ENCODE results near the gene CHMP2B.

CHMP2B gene

DNA sequence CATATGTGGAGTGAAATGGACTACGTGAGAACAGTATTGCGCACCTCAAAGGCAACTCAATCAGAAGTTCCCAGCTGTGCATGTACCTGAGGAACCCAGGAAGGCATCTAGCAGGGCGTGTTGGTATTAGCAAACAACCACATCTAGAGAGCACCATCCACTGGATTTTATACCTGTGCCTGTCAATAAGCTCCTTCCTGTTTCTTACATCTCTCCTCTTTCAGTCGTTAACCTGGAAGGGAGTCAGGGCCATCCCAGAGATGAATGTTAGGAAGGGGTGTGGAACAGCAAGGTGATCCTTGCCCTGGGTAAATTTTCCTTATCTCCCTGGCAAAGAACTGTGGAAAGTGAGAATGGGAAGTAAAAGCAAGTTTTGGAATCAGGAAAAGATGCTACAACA lies 29.6 kb upstream of the CHMP2B start:
- no peaks in the 10 kb centered on the region for H3K4me1 ChIP-seq (ENCODE audit: low read length)
- H3K36me3 ChIP-seq (replicated peaks; ENCODE audit: low read depth, low read length): no peaks in the 10 kb centered on the region
- no peak for TF ChIP-seq EZH2phosphoT487 (IDR thresholded peaks at IDR 0.05; ENCODE audit: low read depth)
- TF ChIP-seq, protein P1, sequence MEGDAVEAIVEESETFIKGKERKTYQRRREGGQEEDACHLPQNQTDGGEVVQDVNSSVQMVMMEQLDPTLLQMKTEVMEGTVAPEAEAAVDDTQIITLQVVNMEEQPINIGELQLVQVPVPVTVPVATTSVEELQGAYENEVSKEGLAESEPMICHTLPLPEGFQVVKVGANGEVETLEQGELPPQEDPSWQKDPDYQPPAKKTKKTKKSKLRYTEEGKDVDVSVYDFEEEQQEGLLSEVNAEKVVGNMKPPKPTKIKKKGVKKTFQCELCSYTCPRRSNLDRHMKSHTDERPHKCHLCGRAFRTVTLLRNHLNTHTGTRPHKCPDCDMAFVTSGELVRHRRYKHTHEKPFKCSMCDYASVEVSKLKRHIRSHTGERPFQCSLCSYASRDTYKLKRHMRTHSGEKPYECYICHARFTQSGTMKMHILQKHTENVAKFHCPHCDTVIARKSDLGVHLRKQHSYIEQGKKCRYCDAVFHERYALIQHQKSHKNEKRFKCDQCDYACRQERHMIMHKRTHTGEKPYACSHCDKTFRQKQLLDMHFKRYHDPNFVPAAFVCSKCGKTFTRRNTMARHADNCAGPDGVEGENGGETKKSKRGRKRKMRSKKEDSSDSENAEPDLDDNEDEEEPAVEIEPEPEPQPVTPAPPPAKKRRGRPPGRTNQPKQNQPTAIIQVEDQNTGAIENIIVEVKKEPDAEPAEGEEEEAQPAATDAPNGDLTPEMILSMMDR (IDR thresholded peaks at IDR 0.05; ENCODE audit: low read depth, low read length): no peak
- H2AFZ ChIP-seq (ENCODE audit: low read depth, low read length): no peak overlapping the region
- no peak overlapping the region for H3K4me3 ChIP-seq (ENCODE audit: low read length)
- no peak overlapping the region for H3K27ac ChIP-seq (ENCODE audit: low read length)
- no peak overlapping the region for H3K9ac ChIP-seq (ENCODE audit: low read length)
- no peaks in the 10 kb centered on the region for H4K20me1 ChIP-seq (ENCODE audit: insufficient read depth, low read length)
- no peaks in the 10 kb centered on the region; the same call in 1 of the 2 replicates for H3K9me3 ChIP-seq (ENCODE audit: insufficient read depth, low read length)
- no peak overlapping the region for H3K4me2 ChIP-seq (ENCODE audit: low read length)
- no peaks in the 10 kb centered on the region for H3K27me3 ChIP-seq (ENCODE audit: low read depth, low read length)
- no peaks in the 10 kb centered on the region for H3K79me2 ChIP-seq (ENCODE audit: low read length)

GRCh38 chr3:87198774-87199173 lies 28.3 kb upstream of the CHMP2B start:
- TF ChIP-seq EZH2phosphoT487 (IDR thresholded peaks at IDR 0.05; ENCODE audit: low read depth): no peak
- TF ChIP-seq, protein P1 (IDR thresholded peaks at IDR 0.05; ENCODE audit: low read depth, low read length): no peak
- no peak overlapping the region for H3K4me2 ChIP-seq (ENCODE audit: low read length)
- no peak overlapping the region for H2AFZ ChIP-seq (ENCODE audit: low read depth, low read length)

DNA sequence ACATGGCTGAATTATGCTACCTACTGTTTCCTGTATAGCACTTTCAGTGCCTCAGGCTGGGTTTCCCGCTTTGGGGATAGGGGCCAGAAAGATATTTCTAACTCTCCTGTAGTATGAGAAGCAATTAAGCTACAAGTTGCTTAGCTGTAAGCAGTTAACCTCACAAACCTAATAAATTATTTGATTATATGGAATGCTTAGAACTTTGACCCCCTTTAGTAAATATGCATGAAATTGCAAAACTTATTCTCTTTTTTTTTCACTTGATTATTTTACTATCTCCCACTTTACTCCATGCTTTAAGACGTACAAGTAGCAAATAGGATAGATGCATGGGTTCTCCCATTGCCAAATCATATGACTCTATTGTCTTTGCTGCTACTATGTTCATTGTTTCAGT lies 27.5 kb upstream of the CHMP2B start:
- Histone ChIP-seq H3K27ac (ENCODE audit: low read length) (no peak overlapping the region), H2AFZ (ENCODE audit: low read depth, low read length) (no peak overlapping the region), H3K4me2 (ENCODE audit: low read length) (no peak overlapping the region), H3K4me3 (ENCODE audit: low read length) (no peak overlapping the region), H3K4me1 (ENCODE audit: low read length) (no peaks in the 10 kb centered on the region), H3K9ac (ENCODE audit: low read length) (no peak overlapping the region), H3K27me3 (ENCODE audit: low read depth, low read length) (no peaks in the 10 kb centered on the region), H3K9me3 (ENCODE audit: insufficient read depth, low read length) (no peaks in the 10 kb centered on the region; the same call in 1 of the 2 replicates), H3K79me2 (ENCODE audit: low read length) (no peaks in the 10 kb centered on the region), H3K36me3 (replicated peaks; ENCODE audit: low read depth, low read length) (no peaks in the 10 kb centered on the region), H4K20me1 (ENCODE audit: insufficient read depth, low read length) (no peaks in the 10 kb centered on the region)
- TF ChIP-seq EZH2phosphoT487 (IDR thresholded peaks at IDR 0.05; ENCODE audit: low read depth): no peak
- TF ChIP-seq, protein P1 (IDR thresholded peaks at IDR 0.05; ENCODE audit: low read depth, low read length): no peak

More at GRCh38 chr3:87198774-87199173, 28.3 kb upstream of the CHMP2B start:
- Histone ChIP-seq H3K27me3 (ENCODE audit: low read depth, low read length) (no peaks in the 10 kb centered on the region), H3K79me2 (ENCODE audit: low read length) (no peaks in the 10 kb centered on the region), H3K9ac (ENCODE audit: low read length) (no peak overlapping the region), H3K9me3 (ENCODE audit: insufficient read depth, low read length) (no peaks in the 10 kb centered on the region; the same call in 1 of the 2 replicates), H3K4me1 (ENCODE audit: low read length) (no peaks in the 10 kb centered on the region), H4K20me1 (ENCODE audit: insufficient read depth, low read length) (no peaks in the 10 kb centered on the region), H3K36me3 (replicated peaks; ENCODE audit: low read depth, low read length) (no peaks in the 10 kb centered on the region), H3K27ac (ENCODE audit: low read length) (no peak overlapping the region), H3K4me3 (ENCODE audit: low read length) (no peak overlapping the region)

DNA sequence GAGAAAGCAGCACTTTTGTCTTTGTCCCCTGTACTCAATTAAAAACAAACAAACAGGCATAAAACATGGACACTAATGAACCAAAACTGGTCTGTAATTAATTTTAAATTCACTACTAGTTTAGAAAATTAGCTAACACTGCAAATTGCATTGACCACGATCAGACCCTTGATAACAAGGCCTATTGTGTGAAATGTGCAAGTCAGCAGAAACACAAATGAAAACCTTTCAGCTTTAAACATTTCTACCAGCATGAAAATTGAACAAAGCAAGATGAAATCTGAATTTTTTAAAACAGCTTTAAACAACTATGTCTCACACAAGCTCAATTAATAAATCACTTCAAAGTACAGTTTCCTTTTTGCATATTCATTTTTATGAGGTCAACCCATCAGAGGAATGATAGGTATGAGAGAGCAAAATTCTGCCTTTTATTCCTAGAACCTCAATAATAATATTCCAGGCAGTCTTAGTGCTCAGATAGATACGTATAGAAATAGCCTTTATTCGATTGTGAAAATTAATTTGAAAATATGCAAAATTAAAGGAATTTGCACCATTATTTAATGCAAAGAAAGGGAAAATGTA lies 27.0 kb upstream of the CHMP2B start:
- Histone ChIP-seq H3K27ac (ENCODE audit: low read length) (no peak overlapping the region), H3K36me3 (replicated peaks; ENCODE audit: low read depth, low read length) (no peaks in the 10 kb centered on the region), H4K20me1 (ENCODE audit: insufficient read depth, low read length) (no peaks in the 10 kb centered on the region), H3K4me2 (ENCODE audit: low read length) (no peak overlapping the region), H3K27me3 (ENCODE audit: low read depth, low read length) (no peaks in the 10 kb centered on the region), H3K9me3 (ENCODE audit: insufficient read depth, low read length) (no peaks in the 10 kb centered on the region; the same call in 1 of the 2 replicates), H3K4me1 (ENCODE audit: low read length) (no peaks in the 10 kb centered on the region), H3K9ac (ENCODE audit: low read length) (no peak overlapping the region), H3K79me2 (ENCODE audit: low read length) (no peaks in the 10 kb centered on the region), H2AFZ (ENCODE audit: low read depth, low read length) (no peak overlapping the region), H3K4me3 (ENCODE audit: low read length) (no peak overlapping the region)
- TF ChIP-seq, protein P1 (IDR thresholded peaks at IDR 0.05; ENCODE audit: low read depth, low read length): no peak
- no peak for TF ChIP-seq EZH2phosphoT487 (IDR thresholded peaks at IDR 0.05; ENCODE audit: low read depth)

All from OCI-LY3 (cell line).